ENCODE data around the gene PDIK1L. TPM values are rescaled to one million over a fixed set of nuclear protein-coding genes. Genes with fewer than 3 reads are reported as not detected.

The PDIK1L gene
- total RNA-seq, 1 donor from 2014 or later, result 11.4 TPM

DNA sequence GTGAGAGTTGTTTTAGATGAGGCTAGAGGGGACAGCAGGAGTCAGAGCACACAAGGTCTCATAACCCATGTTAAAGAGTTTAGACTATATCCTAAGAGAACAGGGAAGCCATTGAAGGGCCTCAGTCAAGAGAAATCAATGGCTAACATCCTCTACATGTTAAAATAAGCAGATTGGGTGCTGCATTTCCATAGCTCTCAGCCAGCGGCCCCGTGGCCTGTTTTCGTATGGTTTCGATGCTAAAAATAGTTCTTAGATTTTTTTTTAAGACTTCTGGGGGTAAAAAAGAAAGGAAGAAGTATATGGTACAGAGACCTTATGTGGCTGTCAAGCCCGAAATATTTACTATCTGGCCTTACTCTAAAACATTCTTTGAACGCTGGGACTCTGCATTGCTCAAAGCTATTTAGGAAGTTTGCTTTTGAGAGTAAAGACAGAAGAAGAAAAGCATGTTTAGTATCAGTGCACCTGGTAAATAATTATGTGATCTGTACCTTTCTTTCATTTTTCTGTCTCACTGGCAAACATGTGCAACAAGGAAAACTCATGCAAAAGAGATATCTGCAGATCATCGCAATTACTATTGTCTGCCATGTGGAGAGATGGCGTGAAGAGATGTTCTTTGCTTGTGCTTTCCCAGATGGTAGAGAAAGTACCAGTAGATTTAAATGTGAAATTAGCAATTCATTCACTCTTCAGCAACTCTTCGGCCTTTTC lies 8.4 kb downstream of the PDIK1L start:
- TF ChIP-seq, protein P1, sequence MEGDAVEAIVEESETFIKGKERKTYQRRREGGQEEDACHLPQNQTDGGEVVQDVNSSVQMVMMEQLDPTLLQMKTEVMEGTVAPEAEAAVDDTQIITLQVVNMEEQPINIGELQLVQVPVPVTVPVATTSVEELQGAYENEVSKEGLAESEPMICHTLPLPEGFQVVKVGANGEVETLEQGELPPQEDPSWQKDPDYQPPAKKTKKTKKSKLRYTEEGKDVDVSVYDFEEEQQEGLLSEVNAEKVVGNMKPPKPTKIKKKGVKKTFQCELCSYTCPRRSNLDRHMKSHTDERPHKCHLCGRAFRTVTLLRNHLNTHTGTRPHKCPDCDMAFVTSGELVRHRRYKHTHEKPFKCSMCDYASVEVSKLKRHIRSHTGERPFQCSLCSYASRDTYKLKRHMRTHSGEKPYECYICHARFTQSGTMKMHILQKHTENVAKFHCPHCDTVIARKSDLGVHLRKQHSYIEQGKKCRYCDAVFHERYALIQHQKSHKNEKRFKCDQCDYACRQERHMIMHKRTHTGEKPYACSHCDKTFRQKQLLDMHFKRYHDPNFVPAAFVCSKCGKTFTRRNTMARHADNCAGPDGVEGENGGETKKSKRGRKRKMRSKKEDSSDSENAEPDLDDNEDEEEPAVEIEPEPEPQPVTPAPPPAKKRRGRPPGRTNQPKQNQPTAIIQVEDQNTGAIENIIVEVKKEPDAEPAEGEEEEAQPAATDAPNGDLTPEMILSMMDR (IDR thresholded peaks at IDR 0.05), result no peak
- peaks cover 18% of the 10 kb centered on the region for H3K4me1 ChIP-seq
- H3K27ac ChIP-seq, result no peak overlapping the region

DNA sequence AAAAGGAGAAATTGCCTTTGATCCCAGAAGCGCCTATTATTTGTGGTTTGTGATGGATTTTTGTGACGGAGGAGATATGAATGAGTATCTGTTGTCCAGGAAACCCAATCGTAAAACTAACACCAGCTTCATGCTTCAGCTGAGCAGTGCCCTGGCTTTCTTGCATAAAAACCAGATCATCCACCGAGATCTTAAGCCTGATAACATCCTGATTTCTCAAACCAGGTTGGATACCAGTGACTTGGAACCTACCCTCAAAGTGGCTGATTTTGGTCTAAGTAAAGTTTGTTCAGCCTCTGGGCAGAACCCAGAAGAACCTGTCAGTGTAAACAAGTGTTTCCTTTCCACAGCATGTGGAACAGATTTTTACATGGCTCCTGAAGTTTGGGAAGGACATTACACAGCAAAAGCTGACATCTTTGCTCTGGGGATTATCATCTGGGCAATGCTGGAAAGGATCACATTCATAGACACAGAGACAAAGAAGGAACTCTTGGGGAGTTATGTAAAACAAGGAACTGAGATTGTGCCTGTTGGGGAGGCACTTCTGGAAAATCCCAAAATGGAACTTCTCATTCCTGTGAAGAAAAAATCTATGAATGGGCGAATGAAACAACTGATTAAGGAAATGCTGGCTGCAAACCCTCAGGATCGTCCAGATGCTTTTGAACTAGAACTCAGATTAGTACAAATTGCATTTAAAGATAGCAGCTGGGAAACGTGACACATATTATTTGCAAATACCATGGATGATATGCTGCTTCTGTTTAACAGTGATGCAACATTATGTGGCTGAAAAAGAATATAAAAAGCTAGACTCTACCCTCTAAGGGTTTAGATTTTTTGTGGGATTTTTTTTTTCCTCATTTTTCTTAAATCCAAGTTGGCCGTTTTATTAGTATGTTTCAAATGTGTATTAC lies 10.5 kb downstream of the PDIK1L start:
- H3K4me3 ChIP-seq, result no peak overlapping the region
- intact Hi-C loops (cut with DNase I), result no loop called here
- no peaks in the 10 kb centered on the region for H3K27me3 ChIP-seq
- TF ChIP-seq, protein P1 (IDR thresholded peaks at IDR 0.05), result no peak
- DNase-seq (no peak), ATAC-seq (peak; percentile 30)
- H3K27ac ChIP-seq, result peak overlapping the region; percentile 1
- H3K36me3 ChIP-seq, result peaks cover 16% of the 10 kb centered on the region
- H3K9me3 ChIP-seq, result no peaks in the 10 kb centered on the region
- peaks cover 39% of the 10 kb centered on the region for H3K4me1 ChIP-seq

More for the DNA sequence above, 8.4 kb downstream of the PDIK1L start:
- no peaks in the 10 kb centered on the region for H3K27me3 ChIP-seq
- no peaks in the 10 kb centered on the region for H3K9me3 ChIP-seq
- DNase-seq, result no peak
- H3K36me3 ChIP-seq, result peaks cover 30% of the 10 kb centered on the region
- no peak overlapping the region for H3K4me3 ChIP-seq
- ATAC-seq, result no peak
- intact Hi-C loops (cut with DNase I), result no loop called here

DNA sequence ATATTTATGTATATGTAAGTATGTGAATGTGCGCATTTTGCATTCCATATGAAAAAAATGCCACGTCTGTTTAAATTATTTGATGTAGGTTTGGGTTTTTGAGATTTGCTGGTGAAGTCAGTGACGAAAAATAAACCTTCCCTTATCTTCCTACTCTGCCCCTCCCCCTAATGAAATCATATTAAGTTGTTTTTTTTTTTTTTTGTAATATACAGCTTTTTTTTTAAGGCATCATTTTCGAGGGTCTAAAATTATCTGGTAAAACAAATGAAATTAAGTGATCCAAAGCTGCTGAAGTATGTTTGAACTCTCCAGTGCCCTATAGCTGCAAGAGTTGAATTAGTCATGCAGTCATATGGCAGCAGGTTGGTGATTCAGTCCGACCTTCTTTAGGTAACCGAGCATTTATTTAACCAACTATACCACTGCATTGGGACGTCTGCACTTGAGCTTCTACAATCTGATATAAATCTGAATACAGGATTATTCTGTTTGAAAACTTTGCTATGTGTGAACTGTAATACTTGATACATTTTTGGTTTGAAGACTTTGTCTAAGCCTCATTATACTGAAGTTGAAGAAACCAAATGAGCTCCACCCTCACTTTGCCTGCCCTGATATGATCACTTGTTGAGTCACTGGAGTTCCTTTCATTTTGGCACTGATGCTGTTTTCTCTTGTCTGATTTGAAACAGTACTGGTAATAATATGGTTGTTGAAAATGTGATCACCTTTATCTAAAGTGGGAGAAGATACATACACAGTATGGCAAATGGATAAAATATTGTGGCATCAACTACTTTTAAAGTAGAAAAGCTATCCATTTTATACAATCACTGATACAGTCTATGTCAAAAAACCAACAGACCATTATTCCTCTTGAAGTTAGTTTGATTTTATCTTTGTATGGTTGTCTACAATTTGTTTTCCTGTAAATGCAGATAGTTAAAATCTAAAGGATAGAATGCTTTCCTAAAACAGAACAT lies 11.7 kb downstream of the PDIK1L start:
- H3K27me3 ChIP-seq, result no peaks in the 10 kb centered on the region
- H3K27ac ChIP-seq, result no peak overlapping the region
- intact Hi-C loops (cut with DNase I), result no loop called here
- DNase-seq (no peak), ATAC-seq (no peak)
- H3K36me3 ChIP-seq, result peaks cover 14% of the 10 kb centered on the region
- H3K4me3 ChIP-seq, result no peak overlapping the region
- no peaks in the 10 kb centered on the region for H3K9me3 ChIP-seq
- TF ChIP-seq, protein P1 (IDR thresholded peaks at IDR 0.05), result no peak
- peaks cover 48% of the 10 kb centered on the region for H3K4me1 ChIP-seq

DNA sequence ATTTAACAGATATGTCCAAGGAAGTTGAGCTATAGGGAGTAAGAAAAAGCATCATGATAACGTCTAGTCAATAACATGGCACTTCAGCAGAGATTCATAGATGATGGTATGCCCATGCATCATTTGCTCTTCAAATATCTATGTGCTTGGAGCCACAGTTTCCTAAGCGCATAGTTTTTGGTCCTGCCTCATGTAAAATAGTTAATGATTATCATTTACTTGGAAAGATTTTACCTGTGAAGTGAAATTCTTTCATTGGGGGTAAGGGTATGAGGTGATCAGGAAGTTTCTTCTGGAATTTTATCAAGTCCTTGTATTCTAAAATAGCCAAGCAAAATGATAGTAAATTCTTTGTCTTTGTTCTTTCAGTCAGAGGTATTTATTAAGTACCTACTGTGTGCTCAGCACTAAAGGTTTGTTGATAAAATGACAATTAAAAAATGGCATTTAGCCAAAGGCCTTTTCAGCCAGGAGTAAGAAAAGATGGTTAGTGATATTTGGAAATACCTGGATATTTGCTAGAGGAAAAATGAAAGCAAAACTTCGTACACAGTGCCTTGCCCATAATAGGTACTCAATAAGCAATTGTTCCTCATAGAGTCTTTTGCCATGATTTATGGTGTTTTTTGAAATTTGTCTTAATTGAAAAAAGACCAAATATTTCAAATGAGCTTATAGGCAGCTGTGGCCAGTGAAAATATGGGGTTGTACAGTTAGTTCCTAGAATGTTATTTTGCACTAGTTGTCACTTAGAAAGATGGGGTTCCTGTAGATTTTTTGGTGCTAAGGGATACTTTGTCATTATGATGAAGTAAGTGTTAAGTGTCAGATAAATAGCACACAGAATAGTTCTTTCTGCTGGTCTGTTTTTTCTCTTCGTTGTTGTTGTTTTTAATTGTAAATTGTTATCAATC lies 13.1 kb downstream of the PDIK1L start:
- DNase-seq (no peak), ATAC-seq (no peak)
- Histone ChIP-seq H3K27me3 (no peaks in the 10 kb centered on the region), H3K4me3 (no peak overlapping the region), H3K36me3 (peaks cover under 1% of the 10 kb centered on the region), H3K9me3 (no peaks in the 10 kb centered on the region), H3K4me1 (peaks cover 48% of the 10 kb centered on the region), H3K27ac (no peak overlapping the region)
- TF ChIP-seq, protein P1 (IDR thresholded peaks at IDR 0.05), result no peak
- intact Hi-C loops (cut with DNase I), result no loop called here
